ENCODE data around the gene ARHGEF33. TPM values are rescaled to one million over a fixed set of nuclear protein-coding genes. Genes with fewer than 3 reads are reported as not detected.

The ARHGEF33 gene
- total RNA-seq, 4 donors from 2014 or later, result 0.88 to 5.9 (median 2.2) TPM

DNA sequence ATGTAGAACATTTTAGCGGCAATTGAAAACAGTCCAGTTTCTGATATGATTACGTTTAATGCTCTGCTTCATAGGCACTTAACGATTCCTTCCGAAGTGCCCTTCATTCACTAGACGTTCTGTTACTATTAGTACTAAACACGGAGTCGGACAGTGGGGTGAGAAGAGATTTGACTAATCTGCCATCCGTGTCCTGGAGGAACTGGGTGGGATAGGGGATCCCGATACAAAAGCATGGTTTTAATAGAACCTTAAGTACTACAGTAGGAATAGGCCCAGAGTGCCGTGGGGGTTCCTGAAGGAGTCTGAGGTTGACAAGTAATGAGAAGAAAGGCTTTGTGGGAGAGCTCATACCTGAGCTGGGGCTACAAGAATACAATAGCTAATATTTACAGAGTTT, 13.3 kb upstream of the ARHGEF33 start:
- no peaks in the 10 kb centered on the region for H3K36me3 ChIP-seq
- no peaks in the 10 kb centered on the region for H3K4me1 ChIP-seq
- TF ChIP-seq, protein P1, sequence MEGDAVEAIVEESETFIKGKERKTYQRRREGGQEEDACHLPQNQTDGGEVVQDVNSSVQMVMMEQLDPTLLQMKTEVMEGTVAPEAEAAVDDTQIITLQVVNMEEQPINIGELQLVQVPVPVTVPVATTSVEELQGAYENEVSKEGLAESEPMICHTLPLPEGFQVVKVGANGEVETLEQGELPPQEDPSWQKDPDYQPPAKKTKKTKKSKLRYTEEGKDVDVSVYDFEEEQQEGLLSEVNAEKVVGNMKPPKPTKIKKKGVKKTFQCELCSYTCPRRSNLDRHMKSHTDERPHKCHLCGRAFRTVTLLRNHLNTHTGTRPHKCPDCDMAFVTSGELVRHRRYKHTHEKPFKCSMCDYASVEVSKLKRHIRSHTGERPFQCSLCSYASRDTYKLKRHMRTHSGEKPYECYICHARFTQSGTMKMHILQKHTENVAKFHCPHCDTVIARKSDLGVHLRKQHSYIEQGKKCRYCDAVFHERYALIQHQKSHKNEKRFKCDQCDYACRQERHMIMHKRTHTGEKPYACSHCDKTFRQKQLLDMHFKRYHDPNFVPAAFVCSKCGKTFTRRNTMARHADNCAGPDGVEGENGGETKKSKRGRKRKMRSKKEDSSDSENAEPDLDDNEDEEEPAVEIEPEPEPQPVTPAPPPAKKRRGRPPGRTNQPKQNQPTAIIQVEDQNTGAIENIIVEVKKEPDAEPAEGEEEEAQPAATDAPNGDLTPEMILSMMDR (IDR thresholded peaks at IDR 0.05), result no peak
- TF ChIP-seq POLR2A (IDR thresholded peaks at IDR 0.05), result no peak
- H3K4me3 ChIP-seq, result peak overlapping the region; percentile 62 to 82
- H3K27ac ChIP-seq, result peak overlapping the region; percentile 66 to 74
- no peaks in the 10 kb centered on the region for H3K27me3 ChIP-seq
- DNase-seq, result no peak
- intact Hi-C loops (cut with DNase I; ENCODE audit: low total_unique reads), result no loop called here
- no peaks in the 10 kb centered on the region for H3K9me3 ChIP-seq

DNA sequence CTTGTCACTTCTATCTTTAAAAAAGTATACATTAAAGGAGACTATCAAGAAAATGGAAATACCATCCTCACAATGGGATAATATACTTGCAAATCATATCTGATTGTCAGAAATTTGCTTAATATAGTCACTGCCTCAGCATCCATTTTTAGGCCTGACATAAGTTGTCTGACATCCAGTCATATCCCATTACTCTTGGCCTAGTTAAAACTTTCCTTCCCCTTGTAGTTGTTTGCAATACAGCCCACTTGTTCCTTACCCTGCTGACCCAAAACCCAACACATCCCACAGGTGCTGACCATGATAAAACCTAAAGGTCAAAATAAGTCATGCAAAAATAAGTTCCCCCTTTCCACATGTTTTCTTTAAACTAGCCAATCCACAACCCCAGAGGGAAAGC, 3.6 kb upstream of the ARHGEF33 start:
- Histone ChIP-seq H3K4me1 (no peaks in the 10 kb centered on the region), H3K36me3 (no peaks in the 10 kb centered on the region), H3K27ac (no peak overlapping the region), H3K27me3 (no peaks in the 10 kb centered on the region), H3K9me3 (no peaks in the 10 kb centered on the region), H3K4me3 (no peak overlapping the region)
- no peak for TF ChIP-seq POLR2A (IDR thresholded peaks at IDR 0.05)
- TF ChIP-seq, protein P1 (IDR thresholded peaks at IDR 0.05), result no peak
- intact Hi-C loops (cut with DNase I; ENCODE audit: low total_unique reads), result no loop called here
- no peak for DNase-seq

DNA sequence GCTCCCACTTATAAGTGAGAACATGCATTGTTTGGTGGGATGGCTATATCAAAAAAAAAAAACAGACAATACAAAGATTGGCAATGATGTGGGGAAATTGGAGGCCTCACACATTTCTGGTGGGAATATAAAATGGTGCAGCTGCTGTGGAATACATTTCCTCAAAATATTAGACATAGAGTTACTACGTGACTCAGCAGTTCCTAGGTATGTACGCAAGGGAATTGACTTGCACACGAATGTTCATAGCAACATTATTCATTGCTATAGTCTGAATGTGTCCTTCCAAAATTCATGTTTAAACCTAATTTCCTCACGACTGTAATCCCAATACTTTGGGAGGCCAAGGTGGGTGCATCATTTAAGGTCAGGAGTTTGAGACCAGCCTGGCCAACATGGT, 2.3 kb upstream of the ARHGEF33 start:
- Histone ChIP-seq H3K27me3 (no peaks in the 10 kb centered on the region), H3K36me3 (no peaks in the 10 kb centered on the region), H3K9me3 (no peaks in the 10 kb centered on the region), H3K4me3 (no peak overlapping the region), H3K4me1 (no peaks in the 10 kb centered on the region), H3K27ac (no peak overlapping the region)
- intact Hi-C loops (cut with DNase I; ENCODE audit: low total_unique reads), result no loop called here
- DNase-seq, result no peak
- TF ChIP-seq, protein P1 (IDR thresholded peaks at IDR 0.05), result no peak
- TF ChIP-seq POLR2A (IDR thresholded peaks at IDR 0.05), result no peak

GRCh38 chr2:38887902-38888554, 1.6 kb upstream of the ARHGEF33 start:
- Histone ChIP-seq H3K4me1 (no peaks in the 10 kb centered on the region), H3K36me3 (no peaks in the 10 kb centered on the region), H3K9me3 (no peaks in the 10 kb centered on the region), H3K27ac (no peak overlapping the region), H3K4me3 (no peak overlapping the region), H3K27me3 (no peaks in the 10 kb centered on the region)
- intact Hi-C loops (cut with DNase I; ENCODE audit: low total_unique reads), result no loop called here
- TF ChIP-seq POLR2A (IDR thresholded peaks at IDR 0.05), result no peak
- TF ChIP-seq, protein P1 (IDR thresholded peaks at IDR 0.05), result no peak
- DNase-seq, result no peak

DNA sequence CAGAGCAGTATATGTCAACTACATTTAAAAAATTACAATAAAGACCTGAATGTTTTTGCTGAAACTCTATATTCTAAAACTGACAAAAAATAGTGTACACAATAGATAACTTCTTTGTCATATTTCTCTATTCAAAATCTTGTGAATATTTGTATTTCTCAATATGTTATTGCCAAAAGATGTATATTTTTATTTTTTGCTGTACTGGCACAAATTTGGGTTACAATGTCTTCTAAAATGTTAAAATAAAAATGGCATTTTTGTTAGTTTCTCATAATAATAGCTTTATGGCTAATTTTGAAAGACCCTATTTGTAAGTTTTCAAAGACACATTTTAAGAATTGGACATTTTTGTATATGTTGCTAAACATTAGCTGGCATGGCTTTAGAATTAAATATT, 630 bp upstream of the ARHGEF33 start:
- Histone ChIP-seq H3K4me3 (no peak overlapping the region), H3K27me3 (no peaks in the 10 kb centered on the region), H3K27ac (no peak overlapping the region), H3K9me3 (no peaks in the 10 kb centered on the region), H3K4me1 (no peaks in the 10 kb centered on the region), H3K36me3 (no peaks in the 10 kb centered on the region)
- no peak for DNase-seq
- TF ChIP-seq, protein P1 (IDR thresholded peaks at IDR 0.05), result no peak
- TF ChIP-seq POLR2A (IDR thresholded peaks at IDR 0.05), result no peak
- intact Hi-C loops (cut with DNase I; ENCODE audit: low total_unique reads), result no loop called here

Data from uterus (tissue), 4 donors.